C4-2B (cell line): Measurements from ENCODE around the gene GFOD1.

Source experiments
- ZFX ChIP-seq: fragments of 450-650 bp; IDR thresholded peaks from 2 replicates; pipeline ENCODE4 v1.6.1; 2017
- TF ChIP-seq, protein P1 (sequence below): fragments of 450-650 bp; conservative IDR thresholded peaks from 2 replicates; pipeline ENCODE4 v1.5.1; 2017; ENCODE audit warnings: mild to moderate bottlenecking

DNA sequence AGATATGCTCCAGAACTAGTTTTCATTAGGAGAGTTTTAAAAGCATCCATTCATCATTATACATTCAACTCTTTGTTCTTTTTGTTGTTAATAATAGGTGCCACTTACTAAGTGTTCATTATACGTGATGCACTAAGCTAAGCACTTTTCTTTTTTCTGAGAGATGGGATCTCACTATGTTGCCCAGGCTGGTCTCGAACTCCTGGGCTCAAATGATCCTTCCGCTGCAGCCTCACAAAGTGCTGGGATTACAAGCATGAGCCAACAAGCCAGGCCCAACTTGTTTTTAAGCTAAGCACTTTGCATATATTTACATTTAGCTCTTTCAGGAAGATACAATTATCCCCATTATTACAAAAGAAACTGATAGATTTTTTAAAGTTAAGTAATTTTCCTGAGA is 5.7 kb upstream of the GFOD1 start:
- TF ChIP-seq, protein P1, sequence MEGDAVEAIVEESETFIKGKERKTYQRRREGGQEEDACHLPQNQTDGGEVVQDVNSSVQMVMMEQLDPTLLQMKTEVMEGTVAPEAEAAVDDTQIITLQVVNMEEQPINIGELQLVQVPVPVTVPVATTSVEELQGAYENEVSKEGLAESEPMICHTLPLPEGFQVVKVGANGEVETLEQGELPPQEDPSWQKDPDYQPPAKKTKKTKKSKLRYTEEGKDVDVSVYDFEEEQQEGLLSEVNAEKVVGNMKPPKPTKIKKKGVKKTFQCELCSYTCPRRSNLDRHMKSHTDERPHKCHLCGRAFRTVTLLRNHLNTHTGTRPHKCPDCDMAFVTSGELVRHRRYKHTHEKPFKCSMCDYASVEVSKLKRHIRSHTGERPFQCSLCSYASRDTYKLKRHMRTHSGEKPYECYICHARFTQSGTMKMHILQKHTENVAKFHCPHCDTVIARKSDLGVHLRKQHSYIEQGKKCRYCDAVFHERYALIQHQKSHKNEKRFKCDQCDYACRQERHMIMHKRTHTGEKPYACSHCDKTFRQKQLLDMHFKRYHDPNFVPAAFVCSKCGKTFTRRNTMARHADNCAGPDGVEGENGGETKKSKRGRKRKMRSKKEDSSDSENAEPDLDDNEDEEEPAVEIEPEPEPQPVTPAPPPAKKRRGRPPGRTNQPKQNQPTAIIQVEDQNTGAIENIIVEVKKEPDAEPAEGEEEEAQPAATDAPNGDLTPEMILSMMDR = no peak
- TF ChIP-seq ZFX = no peak
